ENCODE data around the gene MCM10.
A peak's percentile ranks its signal among the peaks of the same experiment; 100 is the strongest.

MCM10 gene

GRCh38 chr10:13167568-13167967 lies 6.2 kb downstream of the MCM10 start:
- no peak for FAIRE-seq

DNA sequence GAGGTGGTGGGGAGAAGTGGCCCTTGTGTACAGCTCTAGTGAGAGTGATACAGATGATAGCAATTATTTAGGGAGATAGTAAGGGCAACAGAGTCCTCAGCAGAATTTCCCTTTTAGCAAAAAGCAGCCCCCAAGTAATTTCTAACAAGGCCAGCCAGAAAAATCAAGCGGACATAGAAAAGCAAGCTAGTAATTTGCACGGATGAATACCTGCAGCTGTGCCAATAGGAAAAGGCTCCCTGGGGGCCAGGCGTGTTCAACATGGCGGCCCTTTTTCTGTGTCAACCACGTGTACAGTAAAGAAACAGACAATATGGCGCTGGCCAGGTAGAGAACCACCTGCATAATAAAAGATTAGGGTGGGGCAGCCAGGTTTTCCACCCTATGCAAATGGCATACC lies 7.4 kb downstream of the MCM10 start:
- no peak for FAIRE-seq

DNA sequence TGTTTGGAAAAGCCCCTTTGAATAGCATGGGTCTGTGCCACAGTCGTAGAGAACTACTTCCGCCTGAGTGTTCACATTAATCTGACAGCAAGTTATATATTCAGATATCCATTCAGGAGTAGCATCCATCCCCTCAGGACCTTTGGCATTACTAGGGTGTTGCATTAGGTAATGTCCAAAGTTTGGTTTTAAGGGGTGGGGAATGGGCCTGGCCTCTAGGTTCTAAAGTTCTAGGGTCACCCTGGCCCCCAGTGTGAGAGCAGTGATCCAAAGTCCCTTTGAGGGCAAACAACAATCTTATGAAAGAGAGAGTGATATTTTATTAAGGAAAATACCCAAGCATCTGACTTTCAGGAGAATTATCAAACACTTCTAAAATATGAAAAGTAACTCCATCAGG lies 12.3 kb downstream of the MCM10 start:
- no peak for FAIRE-seq

DNA sequence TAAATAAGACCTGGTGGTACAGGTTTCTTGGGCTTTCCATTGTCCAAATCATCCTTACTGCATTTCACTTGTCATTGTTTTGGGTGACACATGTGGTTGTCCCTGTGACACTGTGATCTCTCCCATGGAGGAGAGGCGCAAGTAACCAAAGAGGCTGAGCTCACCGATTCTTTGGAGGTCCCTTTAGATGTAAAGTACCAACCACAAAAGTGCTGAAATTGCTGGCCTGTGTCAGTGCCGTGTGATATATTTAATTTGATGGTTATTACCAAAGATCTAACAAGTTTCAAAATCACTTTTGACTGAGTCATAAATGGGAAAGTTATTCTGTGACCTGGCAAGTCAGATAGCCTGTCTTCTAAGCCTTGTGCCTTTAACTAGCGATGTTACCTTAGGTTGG lies 19.4 kb downstream of the MCM10 start:
- no peak for FAIRE-seq

- FAIRE-seq, result no peak
These were observed 21.1 kb downstream of the MCM10 start for GRCh38 chr10:13182424-13182823.

GRCh38 chr10:13183625-13184024 lies 22.3 kb downstream of the MCM10 start:
- FAIRE-seq, result no peak

GRCh38 chr10:13184276-13184675 lies 22.9 kb downstream of the MCM10 start:
- FAIRE-seq, result no peak

- no peak for FAIRE-seq
These were observed 23.6 kb downstream of the MCM10 start for GRCh38 chr10:13184730-13185514.

GRCh38 chr10:13187135-13187534 lies 25.8 kb downstream of the MCM10 start:
- no peak for FAIRE-seq

DNA sequence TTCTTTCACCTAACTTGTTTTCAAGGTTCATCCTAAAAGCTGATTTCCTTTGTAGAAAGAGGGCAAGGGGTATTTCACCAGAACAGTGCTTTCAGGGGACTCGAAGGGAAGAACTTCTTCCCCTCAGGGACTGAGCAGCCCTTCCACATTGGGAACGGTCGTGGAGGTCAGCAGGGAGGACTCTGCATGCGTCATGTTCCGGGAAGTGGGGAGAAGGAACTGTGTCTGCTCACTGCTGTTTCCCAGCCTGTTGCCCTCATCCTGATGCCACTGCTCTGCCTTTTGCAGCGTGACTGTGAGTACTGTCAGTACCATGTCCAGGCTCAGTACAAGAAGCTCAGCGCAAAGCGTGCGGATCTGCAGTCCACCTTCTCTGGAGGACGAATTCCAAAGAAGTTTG lies 27.2 kb downstream of the MCM10 start:
- no peak for FAIRE-seq

DNA sequence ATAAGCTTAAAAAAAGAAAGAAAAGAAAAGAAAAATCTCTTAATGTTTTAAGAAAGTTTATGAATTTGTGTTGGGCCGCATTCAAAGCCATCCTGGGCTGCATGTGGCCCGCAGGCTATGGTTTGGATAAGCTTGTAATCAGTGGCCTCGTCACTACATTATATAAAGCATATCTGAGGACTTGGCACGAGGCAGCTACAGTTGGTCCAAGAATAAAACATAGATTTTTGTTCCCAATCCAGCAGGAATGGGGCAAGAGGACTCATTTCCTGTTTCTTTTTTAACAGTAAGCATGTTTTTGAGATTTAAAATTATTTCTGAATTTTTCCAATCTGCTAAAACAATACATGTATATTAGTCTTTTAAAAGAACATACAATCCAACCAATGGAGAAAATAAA lies 28.6 kb downstream of the MCM10 start:
- FAIRE-seq, result no peak

DNA sequence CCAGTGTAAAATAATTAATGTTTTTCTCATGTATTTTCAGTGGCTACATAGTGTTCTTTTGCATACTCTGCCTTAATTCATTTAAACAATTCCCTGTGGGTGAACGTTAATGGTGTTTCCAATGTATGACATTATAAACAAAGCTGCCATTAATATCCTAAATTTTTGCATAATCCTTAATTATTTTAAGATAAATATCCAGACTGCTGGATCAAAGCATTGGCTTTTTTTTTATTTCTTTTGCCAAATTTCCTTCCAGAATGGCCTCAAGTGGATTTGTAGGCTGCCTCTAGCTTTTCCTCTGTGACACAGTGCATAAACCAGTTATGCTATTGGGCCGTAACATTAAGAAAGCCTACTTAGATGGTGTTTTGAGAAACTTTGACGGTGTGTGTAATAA lies 29.5 kb downstream of the MCM10 start:
- no peak for FAIRE-seq

GRCh38 chr10:13191362-13191761 lies 30.0 kb downstream of the MCM10 start:
- no peak for FAIRE-seq

GRCh38 chr10:13193637-13194036 lies 32.3 kb downstream of the MCM10 start:
- no peak for FAIRE-seq

GRCh38 chr10:13195016-13195415 lies 33.7 kb downstream of the MCM10 start:
- FAIRE-seq, result no peak

DNA sequence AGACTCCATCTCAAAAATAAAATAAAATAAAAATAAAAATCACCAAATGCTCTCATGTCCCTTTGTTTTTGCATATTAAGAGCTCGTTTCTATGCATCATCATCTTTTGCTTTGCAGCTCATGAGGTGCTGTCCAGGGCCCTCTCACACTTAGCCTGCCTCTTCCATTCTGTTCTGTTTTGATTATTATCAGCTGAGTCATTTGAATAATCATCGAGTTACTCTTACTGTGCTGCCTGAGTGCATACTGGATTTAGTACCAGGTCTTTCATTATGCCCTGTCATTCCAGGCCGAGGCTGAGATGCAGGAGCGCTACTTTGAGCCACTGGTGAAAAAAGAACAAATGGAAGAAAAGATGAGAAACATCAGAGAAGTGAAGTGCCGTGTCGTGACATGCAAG lies 39.8 kb downstream of the MCM10 start:
- no peak for FAIRE-seq

DNA sequence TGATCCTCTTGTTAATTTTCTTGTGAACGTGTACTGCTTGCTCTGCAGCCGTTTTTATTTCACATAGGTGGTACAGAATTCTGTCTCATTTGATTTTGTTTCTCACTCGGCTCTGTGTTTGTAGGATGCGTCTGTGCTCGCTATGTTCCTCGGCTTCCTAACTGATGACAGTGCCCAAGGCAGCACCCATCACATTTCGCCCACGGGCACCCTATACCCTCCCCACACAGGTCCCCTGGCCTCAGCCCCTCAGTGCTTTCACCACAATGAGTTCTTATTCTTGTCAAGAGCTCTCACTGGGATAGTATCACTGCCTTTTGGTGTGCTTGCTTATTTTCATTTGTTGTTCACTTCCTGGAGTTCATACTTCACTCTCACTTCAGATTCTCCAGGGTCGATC lies 44.7 kb downstream of the MCM10 start:
- FAIRE-seq, result no peak

DNA sequence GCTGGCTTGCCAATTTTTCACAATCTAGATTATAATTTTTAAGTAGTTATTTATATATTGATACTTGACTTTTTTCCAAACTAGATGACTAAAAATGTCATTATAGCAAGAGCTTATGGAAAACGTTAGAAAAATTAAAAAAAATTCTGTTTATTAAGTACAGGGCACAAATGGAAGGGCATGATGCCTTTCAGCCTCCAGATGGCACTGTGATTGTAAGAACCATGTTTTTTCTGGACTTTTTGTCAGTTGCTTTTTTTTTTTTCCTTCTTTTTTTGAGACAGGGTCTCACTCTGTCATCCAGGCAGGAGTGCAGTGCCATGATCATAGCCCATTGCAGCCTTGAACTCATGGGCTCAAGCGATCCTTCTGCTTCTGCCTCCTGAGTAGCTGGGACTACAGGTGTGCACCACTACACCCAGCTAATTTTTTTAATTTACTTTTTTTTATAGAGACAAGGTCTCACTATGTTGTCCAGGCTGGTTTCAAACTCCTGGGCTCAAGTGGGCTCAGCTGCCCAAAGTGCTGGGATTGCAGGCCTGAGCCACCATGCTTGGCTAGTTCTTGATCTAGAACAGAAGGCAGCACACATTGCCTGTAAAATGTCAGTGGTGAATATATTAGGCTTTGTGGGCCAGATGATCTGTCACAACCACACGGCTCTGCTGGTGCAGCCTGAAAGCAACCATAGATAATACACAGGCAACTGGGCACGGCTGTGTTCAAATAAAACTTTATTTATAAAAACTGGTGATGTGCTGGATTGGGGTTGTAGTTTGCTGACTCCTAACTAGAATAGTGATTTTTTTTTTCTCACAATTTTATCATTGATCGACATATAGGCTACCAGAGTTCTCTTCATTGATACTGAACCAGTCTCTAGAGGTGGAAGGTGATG lies 45.4 kb downstream of the MCM10 start:
- peak; percentile 75 for FAIRE-seq

DNA sequence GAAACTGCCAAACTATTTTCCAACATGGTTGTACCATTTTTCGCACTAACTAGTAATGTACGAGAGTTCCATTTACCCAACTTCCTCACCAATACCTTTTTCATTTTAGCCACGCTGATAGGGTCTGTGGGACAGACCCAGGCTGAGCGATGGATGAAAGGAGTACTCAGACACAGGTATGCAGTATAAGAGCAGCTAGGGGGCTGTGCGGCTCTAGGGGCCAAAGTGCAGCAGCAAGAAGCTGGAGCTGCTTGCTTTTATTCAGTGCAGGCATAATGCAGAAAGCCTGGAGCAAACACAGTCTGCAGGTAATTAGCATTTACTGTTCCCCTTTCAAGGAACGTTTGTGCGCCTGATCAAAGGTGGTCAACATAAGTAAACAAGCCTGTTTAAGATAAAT lies 51.8 kb downstream of the MCM10 start:
- FAIRE-seq, result no peak

DNA sequence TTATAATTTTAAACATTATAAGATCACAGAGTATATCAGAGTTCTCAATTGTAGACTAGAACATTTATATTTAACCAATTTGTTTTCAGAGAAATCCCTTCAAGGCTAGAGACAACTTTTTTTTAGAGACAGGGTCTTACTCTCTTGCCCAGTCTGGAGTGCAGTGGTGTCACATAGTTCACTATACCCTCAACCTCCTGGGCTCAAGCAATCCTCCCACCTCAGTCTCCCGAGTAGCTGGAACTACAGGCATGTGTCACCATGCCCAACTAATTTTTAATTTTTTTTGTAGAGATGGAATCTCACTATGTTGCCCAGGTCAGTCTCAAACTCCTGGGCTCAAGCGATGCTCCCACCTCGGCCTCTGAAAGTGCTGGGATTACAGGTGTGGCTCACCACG lies 57.5 kb downstream of the MCM10 start:
- FAIRE-seq, result no peak

DNA sequence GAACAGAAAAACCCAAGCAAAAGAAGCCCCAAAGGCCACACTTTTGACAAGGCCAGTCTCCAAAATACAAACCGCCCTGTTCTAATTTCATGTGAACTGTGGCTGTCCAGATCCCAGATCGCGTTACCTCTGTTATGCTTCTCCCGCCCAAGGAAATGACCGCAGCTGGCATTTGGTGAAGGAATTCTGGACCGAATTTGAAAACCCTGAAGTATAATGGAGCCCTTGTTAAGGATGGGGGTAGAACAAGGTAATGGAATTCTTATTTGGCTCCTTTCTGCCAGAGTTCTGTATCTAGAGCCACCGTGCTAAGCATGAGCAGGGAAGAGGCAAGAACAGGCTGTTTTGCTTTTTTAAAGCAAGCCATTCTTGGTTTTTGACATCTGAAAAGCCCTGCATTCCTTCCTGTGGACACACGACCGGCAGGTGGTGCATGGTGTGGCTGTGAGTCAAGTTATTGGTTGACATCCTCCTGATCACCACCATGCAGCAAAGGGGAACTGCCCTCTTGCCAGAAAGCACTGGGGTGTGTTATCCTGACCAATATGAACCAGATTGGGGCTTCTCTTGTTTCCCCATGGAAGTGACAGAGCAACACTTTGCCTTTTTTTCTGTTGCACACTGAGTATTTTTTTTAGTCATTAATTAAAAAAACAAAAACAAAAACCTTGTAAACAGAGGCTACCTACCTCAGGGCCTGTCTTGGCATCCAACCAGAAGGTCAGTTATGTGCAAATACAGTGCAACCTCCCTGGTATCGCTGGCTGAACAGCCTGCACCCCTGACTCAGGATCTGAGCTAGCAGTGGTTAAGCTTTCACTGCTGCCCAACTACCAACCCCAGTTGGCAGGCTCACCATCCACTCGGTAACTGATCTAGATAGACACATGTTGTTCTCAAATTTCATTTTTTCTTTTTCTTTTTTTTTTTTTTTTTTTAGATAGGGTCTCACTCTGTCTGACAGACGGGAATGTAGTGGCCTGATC lies 58.6 kb downstream of the MCM10 start:
- FAIRE-seq, result no peak

DNA sequence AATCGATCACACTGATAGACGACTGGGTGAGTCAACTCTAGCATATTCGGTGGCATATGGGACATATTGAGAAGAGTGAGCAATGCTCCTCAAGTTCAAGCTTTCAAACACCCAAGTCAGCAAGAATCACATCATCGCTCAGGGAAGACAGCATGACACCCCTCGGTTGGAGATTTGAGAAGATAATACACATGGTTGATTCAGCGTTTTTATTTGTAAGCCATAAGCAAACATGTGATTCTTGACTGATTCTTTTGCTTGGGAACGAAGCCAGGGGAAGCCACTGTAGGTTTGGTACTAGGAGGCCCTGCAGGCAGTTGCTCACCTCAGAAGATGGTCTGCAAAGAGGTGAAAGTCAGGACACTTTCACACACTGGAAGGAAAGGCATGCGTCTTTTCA lies 60.2 kb downstream of the MCM10 start:
- FAIRE-seq, result no peak

- no peak for FAIRE-seq
These were observed 60.8 kb downstream of the MCM10 start for GRCh38 chr10:13222151-13222550.
